ENCODE data around the gene MPC1.
A peak's percentile ranks its signal among the peaks of the same experiment; 100 is the strongest.
"Not testable (repeated sequence)": the region's sequence is repeated elsewhere in the genome, so short reads cannot be mapped to it uniquely, and the experiment has no call there.

The MPC1 gene

DNA sequence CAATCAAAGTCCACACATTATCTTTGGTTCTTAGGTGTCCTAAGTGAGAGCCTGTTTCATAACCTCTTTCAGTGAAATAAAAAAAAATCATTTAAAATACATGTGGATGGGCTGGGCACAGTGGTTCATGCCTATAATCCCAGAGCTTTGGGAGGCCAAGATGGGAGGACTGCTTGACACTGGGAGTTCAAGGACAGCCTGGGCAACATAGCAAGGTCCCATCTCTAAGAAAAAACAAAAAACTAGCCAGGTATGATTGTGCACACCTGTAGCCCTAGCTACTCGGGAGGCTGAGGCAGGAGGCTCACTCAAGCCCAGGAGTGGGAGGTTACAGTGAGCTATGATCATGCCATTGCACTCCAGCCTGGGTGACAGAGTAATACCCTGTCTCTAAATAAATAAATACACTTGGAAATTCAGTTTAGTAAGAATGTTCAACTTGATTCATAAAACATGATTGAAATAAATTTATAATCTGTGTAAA is 3.6 kb downstream of the MPC1 start:
- DNase-seq: no peak

DNA sequence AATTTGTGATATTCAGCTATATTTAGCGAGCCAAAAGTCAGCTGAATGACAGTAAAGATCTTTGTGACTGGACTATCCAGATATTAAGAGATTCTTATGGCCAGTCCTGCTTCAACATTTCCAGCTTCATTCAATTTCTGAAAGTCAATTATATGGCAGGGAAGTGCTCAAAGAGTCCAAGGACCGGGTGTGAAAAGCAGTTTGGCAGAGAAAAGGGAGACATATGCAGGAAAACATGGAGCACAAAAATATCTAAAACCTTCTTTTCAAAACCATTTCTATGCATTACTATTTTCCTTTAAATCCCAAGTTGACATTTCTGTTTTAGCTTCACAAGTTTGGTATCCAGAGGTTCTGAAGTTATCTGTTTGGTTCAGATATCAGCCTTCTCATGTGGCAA is 5.0 kb downstream of the MPC1 start:
- no peak for DNase-seq

DNA sequence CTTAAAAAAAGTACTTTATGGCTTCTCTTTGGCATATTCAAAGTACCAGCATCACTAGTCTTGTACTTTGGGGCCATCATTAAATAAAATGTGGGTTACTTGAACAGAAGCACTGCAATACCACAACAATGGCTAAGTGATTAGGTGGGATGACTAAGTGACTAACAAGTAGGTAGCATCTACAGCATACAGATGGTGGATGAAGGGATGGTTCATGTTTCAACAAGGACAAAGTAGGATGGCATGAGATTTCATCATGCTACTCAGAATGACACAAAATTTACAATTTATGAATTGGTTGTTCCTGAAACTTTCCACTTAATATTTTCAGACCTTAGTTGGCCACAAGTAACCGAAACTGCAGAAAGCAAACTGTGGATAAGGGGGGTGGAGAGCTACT is 7.7 kb downstream of the MPC1 start:
- DNase-seq: no peak

DNA sequence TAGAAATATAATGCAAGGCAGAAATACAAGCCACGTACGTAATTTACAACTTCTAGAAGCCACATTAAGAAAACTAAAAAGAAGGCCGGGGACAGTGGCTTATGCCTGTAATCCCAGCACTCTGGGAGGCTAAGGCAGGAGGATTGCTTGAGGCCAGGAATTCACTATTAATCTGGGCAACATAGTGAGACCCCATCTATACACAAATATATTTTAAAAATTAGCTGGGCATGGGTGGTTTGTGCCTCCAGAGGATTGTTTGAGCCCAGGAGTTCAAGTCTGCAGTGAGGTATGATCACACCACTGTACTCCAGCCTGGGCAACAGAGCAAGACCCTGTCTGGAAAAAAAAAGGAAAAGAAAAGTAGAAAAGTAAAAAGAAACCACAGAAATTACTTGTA is 12.3 kb downstream of the MPC1 start:
- no peak for DNase-seq

DNA sequence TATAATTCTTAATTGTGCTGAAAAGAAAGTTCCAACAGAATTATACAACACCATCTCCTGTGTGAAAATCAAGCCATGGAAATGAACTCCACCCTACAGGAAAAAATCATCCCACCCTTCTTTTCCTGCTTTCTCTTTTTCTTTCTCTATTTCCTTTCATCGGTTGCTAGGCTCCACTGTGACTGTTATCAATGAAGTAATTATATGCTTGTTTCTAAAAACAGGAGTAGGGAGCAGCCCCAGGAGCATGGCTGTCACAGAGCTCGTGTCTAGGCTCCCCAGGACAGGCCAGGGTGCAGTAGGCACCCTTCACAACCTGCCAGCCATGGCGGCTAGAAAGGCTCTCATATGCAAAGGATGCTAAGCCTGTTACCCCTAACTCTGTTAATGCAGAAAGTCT is 13.0 kb downstream of the MPC1 start:
- DNase-seq: no peak

DNA sequence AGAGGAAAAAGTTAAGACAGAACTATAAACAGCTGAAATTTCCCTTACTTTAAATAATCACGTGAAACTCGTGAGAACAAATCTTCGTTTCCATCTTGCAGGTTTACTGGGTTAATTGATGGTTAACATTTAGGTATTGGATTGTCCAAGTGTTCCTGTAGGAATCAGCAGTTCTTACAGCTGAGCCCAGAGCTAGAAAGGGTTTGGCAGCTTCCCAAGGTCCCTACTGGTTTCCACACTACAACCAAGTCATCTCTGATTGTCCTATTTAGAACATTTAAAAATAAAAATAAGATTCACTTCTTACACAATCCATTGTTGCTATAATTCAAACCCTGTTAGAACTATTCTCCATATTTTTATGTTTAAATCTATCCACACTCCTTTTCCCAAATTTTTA is 15.8 kb downstream of the MPC1 start:
- no peak for DNase-seq

DNA sequence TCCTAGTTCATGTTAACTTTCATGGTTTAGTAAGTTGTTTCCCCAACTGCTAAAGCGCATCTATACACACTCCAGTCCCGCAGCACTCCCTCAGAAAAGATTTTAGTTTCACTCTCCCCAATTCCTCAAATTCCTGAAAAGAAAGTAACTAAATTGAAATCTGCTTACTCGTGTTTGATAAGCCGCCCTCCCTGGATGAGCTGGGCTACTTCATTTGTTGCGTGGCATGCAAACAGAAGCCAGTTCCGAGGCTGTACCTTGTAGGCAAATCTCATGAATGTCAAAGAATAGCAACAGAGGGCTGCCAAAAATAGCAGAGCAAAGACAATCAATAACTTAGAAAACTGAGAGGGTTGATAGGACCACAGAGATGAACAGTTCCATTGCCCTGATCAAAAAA is 16.9 kb downstream of the MPC1 start:
- DNase-seq: no peak

DNA sequence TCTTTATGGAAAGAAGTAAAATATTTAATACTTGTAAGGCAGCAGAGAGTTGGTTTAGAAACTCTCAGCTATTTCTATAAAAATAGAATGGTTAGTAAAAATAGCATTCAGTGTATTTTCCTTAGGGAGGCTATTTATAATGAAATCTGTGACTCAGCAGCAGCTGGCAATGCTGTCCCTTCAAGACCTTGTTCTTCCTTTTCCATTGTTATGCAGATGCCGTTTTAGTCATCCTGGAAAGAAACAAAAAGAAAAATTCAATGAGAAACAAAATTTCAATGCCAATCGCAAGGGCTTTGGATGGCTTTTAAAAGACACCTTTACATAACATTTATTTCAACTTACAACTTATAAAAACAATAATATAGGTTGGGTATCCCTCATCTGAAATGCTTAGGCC is 17.5 kb downstream of the MPC1 start:
- DNase-seq: no peak

DNA sequence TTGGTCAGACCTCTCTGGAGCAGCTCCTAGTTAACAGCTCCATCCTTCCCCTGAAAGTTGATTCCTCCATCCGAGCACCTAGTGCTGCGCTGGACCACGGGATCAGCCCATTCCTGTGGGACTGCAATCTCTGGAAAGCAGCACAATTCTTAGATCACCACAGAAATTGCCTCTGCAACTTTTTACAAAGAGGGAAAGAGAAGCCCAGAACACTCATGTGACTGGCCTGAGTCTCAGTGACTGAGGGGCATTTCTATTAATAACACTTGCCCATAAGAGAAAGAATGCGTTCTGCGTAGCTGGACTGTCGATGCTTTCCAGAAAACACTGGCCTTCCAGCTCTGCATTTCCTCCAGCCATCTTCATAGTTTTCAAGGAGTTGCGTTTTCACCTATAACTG is 18.3 kb downstream of the MPC1 start:
- DNase-seq: no peak

DNA sequence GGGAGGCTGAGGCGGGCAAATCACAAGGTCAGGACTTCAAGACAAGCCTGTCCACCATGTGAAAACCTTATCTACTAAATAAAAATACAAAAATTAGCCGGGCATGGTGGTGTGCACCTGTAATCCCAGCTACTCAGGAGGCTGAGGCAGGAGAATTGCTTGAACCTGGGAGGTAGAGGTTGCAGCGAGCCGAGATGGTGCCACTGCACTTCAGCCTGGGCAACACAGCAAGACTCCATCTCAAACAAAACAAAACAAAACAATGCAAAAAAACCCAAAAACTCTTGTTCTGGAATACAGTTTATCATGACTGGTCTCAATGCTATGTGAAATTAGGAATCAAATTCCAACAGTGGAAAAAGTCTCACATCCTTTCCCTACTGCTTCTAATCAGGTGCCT is 20.3 kb downstream of the MPC1 start:
- not testable (repeated sequence) for DNase-seq

DNA sequence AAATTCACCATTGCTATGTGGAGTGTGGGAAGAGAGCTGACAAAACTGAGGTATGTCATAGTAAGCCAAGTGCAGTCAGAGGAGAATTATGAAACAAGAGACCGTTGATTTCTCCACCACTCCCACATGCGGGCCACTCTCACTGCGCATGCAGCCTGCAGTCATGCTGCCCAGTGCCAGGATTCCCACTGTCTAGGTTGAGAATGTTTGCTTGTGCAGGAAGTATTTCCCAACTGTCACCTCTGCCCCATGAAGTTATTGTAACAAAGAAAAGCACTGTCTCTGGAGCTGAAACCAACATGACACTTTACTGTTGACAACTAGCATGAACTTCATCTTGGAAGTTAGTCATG is 21.7 kb downstream of the MPC1 start:
- DNase-seq: no peak

DNA sequence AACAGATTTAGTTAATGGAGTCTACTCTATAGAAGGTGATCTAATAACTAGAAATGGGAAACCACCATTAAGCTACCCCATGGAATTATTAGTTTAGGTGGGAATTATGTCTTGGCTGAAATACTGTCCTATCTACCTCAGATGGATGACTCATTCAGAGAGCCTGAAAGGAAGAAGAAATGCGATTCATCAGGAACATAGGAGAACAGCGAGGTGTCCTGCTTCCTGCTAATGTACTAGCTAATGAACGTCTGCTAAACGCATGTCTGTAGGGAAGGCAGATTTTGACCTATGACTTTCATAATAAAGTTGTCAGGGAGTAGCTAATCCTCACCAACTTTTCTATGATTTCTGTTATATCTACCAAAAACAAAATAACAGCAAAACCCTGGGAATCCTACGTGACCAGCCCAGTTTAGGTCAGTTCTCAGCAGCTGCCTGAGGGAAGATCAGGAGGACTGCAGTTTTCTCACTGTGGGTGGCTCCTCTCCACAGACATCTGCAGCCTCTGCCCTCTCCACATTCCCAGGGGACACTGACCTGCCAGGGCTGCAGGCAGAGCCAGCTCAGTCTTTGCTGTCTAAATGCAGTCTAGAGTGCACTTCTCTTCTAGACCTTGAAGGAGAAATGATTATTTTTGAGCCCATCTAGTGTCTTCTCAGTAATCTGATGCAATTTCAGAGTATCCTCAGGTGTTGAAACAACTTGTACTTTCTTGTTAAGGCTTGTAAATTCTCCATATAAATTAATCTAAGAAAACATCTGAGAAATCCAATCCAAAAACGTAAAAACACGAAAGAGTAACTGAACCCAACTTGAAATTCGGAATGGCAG is 22.3 kb downstream of the MPC1 start:
- DNase-seq: no peak

DNA sequence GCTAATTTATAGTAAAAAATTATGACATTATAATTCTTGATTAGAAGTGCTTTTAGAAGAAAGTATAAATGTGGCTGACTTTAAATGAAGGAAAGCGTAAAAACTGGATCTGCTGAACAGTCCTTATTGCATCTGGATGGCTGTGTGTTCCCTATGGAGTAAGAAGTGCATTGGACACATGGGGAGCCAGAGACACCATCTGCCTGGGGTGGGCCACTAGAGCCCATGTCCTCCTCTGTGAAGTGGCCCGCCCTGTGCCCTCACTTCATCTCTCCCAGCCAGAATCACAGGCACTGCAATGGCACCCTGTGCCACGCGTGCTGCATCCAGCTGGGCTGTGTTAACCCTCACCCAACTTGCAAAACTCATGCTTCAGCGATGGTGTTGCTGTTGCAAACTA is 27.2 kb downstream of the MPC1 start:
- no peak for DNase-seq

DNA sequence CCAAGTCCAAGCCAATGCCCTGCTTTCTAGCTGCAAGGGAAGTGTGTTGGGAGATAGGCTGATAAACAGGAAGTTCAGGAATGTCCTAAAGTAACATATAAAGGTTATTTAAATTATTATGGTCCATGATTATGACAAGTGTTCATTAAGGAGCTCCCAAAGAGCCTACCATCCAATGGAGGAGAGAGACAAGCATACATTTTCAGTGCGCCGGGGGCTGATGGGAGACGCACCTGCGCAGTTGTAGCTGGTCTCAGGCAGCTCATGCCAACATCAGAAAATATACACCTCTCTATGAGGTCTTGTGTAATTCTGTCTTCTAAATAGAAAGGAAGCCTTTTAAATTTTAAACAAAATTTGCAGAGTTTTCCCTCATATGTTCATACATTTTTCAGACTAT is 27.8 kb downstream of the MPC1 start:
- DNase-seq: no peak

DNA sequence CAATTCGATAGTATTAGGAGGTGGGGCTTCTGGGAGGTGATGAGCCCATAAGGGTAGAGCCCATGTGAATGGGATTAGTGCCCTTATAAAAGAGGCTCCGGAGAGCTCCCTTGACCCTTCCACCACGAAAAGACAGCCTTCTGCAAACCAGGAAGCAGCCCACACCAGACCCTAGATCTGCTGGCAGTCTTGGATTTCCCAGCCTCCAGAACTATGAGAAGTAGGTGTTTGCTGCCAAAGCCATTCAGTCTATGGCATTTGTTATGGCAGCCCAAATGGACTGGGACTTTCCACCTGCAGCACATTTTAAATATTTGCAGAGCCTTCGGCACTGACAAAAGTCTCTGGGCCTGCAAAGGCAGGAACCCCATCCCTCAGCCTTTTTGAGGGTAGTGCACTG is 28.6 kb downstream of the MPC1 start:
- DNase-seq: no peak

DNA sequence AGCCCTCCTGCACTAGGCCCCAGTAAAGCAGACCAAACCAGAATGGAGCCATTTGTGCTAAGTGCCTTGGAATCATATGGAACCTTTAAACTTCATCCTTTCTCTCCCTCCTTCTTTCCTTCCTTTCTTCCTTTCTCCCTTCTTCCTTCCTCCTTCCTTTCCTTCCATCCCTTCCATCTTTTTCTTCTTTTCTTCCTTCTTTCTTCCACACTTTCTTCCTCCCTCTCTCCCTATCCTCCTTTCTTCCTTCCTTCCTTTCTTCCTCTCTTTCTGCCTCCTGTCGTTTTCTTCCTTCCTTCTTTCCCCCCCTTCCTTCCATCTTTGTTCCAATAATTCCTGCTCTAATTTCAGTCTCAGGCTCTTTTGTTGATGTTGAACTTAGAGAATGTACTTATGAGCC is 29.2 kb downstream of the MPC1 start:
- no peak for DNase-seq

DNA sequence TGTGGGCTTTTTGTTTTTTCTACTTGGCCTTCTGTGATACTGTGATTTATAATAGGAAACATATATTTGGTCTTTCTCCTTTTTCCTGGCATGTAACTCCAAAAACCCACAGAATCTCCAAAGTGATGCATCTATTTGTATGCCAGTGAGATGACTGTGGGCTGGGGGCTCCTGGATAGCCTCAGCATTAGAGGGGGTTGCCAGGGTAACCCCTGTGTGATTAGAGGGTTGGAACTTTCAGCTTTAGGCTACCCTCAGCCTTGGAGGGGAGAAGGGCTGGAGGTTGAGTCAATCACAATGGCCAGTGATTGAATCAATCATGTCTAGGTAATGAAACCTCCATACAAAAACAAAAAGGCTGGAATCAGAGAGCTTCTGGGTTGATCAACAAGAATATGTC is 29.8 kb downstream of the MPC1 start:
- DNase-seq: no peak

DNA sequence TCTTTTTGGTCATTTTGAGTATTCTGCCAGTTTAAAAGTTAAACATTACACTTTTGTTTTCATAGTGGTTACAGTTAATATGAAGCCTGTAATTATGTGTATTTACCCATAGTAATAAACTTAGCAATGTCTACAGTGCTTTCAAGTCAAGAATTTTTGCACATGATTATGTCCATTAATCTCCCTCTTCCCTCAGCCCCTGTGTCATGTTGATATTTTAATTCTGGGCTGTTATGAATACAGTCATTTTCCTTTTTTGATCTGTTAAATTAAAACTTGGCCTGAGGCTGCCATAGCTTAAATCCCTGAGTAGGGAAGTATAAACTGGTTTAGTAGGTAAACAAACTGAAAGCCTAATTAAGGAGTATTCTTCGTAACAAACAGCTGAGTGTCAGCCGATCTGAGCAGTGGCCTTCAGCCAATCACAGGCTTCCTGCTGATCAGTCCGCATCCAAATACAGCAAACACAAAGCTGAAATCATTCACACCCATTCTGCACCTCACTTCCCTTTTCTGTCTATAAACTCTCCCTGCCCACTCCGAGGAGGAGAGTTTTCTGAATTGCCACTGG is 30.9 kb downstream of the MPC1 start:
- DNase-seq: peak in 1 of 2 experiments; percentile 3

DNA sequence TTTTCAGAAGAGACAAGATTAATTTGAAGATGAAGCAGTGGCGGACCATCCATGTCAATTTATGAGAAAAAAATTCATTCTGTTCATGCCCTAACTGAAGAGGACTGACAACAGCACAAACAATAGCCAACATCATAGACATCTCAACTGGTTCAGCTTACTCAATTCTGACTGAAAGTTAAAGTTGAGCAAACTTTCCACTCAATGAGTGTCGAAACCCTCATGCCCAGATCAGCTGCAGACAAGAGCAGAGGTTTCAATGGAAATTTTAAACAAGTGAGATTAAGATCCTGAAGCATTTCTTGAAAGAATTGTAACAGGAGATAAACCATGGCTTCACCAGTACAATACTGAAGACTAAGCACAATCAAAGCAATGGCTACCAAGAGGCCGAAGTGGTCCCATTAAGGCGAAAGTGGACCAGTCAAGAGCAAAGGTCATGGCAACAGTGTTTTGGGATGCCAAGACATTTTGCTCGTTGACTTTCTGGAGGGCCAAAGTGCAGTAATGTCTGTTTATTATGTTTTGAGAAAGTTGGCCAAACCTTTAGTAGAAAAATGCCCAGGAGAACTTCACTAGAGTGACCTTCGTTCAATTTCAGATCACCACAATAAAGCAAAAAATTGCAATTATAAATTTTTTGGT is 34.3 kb downstream of the MPC1 start:
- no peak for DNase-seq

DNA sequence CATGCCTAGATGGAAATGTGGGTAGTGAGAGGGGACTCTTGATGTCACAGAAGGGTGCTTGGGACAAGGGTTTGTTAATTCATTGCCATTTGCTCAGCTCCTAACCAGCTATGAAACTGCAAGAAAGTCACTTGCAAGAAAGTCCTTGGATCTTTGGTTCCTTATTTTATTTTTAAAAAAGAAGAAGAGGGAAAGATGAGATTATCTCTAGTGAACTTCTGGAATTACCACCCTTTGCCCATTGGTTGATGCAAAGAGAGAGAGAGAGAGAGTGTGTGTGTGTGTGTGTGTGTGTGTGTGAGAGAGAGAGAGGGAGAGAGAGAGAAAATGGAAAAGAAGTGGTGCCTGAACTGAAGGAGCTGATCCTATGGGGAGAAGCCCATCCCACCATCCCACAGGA is 35.8 kb downstream of the MPC1 start:
- no peak for DNase-seq

DNA sequence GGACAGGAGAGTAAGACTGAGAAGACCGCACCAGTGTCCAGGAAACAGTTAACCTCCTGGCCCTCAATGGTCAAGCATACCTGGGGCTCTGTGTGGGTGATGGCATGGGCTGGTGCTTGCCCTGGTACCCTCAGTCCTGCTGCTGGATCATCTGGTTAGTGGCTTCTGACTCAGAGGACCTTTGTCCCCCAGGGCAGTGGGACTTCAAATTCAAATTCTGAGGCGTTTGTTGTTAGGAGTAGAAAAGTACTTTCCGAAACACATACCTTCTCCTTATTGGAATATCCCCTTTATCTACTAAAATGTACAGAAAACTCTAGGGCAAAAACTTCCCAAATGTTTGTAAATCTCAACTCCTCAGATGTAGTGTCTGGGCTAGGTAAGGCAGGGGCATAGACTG is 36.3 kb downstream of the MPC1 start:
- DNase-seq: no peak

DNA sequence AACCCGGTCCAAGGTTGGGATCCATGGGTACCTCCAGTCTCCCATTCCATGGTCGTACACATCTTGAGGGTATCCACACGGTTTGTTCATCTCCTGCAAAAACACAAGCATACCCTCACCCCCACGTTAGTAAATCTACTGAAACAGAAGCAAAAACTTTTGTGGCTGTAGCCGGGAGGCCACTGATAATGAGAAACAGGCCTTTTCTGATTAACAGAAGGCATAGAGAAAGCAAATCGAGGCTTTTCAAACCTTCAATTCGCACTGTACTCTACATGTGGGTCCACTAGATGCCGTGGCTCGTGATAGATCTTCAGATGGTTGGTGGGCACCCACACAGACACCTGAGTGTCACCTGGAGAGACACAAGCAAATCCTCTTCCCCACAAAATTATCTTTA is 37.1 kb downstream of the MPC1 start:
- not testable (repeated sequence) for DNase-seq

DNA sequence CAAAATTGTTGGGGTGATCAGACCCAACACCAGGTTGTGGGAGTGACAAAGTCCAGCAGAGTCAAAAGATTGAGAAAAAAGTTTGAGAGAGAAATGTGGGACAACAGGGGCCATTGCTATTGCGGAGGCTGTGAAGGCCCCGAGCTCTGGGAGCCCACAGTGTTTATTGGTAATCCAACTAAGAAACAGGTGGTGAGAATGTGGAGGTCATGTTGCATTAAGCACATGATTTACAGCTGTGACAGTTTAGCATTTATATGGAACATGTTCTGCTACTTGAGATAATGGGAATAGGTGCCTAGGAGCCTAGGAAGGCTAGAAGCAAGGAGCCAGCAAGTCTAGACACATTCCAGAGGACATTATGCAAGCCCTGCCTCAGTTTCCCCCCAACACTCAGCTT is 37.8 kb downstream of the MPC1 start:
- DNase-seq: not testable (repeated sequence)

DNA sequence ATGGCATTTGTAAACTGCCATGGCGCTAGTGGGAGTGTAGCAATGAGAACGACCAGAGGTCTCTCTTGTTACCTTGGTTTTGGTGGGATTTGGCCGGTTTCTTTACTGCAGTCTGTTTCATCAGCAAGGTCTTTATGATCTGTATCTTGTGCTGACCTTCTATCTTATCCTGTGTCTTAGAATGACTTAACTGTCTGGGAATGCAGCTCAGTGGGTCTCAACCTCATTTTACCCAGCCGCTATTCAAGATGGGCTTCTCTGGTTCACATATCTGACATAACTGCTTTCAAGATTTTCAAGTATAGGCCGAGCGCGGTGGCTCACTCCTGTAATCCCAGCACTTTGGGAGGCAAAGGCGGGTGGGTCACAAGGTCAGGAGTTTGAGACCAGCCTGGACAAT is 38.5 kb downstream of the MPC1 start:
- DNase-seq: no peak

DNA sequence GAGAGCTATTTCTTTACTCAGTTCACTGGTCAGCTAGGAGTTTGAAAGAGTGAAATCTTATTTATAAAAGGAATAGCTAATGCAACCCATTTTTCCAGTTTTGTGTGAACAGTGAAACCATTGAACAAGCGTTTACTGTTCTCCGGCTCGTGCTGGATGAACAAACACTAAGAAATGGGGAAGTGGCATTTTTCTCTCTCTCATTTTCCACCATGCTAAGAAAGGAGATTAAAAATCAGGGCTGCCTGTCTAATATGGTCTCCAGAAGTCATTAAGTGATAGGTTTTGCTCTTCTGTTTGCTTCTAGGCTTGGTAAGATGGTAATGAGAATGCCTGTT is 39.6 kb downstream of the MPC1 start:
- no peak for DNase-seq
